ENCODE measurements around the gene UACA.

DNA sequence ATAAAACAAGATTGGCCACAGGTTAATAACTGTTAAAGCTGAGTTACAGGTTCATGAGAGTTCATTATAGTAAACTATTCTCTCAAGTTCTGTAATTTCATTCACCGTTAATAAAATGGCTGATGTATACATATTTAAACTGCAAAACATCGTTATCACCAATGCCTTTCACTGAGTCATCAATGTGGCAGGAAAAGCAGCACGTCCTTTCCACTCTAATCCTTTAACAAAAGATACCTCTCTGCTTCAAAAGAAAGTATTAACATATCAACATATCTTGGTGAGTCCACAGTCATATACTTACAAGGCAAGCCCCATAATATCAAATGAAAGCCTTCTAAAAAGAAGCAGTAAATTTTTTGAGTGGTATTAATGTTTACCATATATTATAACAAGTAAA is 54.5 kb downstream of the UACA start:
- TF ChIP-seq TBP (IDR thresholded peaks at IDR 0.05; ENCODE audit: low read depth, low read length) (no peak), POLR2A (IDR thresholded peaks at IDR 0.05; ENCODE audit: control extremely low read depth in 1 of 2, low read depth in 2 of 2, low read length in 2 of 2) (no peak), CTCF (IDR thresholded peaks at IDR 0.05; ENCODE audit: control extremely low read depth in 1 of 3, insufficient read depth in 1 of 3, low read depth in 1 of 3, low read length in 3 of 3) (no peak), EZH2 (IDR thresholded peaks at IDR 0.05; ENCODE audit: low read depth, low read length, severe bottlenecking) (no peak), CBX8 (IDR thresholded peaks at IDR 0.05; ENCODE audit: borderline replicate concordance, low read depth, low read length) (no peak), CREB1 (IDR thresholded peaks at IDR 0.05) (no peak), MAX (IDR thresholded peaks at IDR 0.05) (no peak), SAP30 (IDR thresholded peaks at IDR 0.05; ENCODE audit: insufficient read depth, insufficient replicate concordance, low read length) (no peak)
- TF ChIP-seq, protein P1, sequence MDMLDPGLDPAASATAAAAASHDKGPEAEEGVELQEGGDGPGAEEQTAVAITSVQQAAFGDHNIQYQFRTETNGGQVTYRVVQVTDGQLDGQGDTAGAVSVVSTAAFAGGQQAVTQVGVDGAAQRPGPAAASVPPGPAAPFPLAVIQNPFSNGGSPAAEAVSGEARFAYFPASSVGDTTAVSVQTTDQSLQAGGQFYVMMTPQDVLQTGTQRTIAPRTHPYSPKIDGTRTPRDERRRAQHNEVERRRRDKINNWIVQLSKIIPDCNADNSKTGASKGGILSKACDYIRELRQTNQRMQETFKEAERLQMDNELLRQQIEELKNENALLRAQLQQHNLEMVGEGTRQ (IDR thresholded peaks at IDR 0.05; ENCODE audit: low read length): no peak
